Activated B cell treated with CpG ODN at 0.5 μM for 24 hours (primary cell): ENCODE results near the gene KCNQ1OT1. TPM values are rescaled to one million over a fixed set of nuclear protein-coding genes. Genes with fewer than 3 reads are reported as not detected.

Experiments used
- ATAC-seq: fragments of 200-7000 bp; cut with Tn5 transposase; one replicate; pipeline ENCODE4 v1.10.0; 2021; ENCODE audit warnings: low read depth, mild to moderate bottlenecking, moderate library complexity
- CTCF ChIA-PET: fragments of 350-600 bp; sonication (Branson Sonifier 250); formaldehyde crosslinking; loops from one replicate; lab custom pipeline; 2021; ENCODE audit warnings: antibody characterized with exemption; lab: Charles Lee
- POLR2A ChIA-PET: fragments of 350-600 bp; sonication (Branson Sonifier 250); formaldehyde crosslinking; loops from one replicate; lab custom pipeline; 2021; ENCODE audit warnings: antibody characterized with exemption; lab: Charles Lee
- DNase-seq: peaks from one replicate; pipeline ENCODE4 v3.0.0; 2022
- H3K27ac Mint-ChIP-seq: one replicate; pipeline ENCODE4 v1.8.0; 2020; ENCODE audit warnings: mixed read lengths
- H3K27me3 Mint-ChIP-seq: one replicate; pipeline ENCODE4 v1.8.0; 2021; ENCODE audit warnings: mixed read lengths
- H3K36me3 Mint-ChIP-seq: one replicate; pipeline ENCODE4 v1.8.0; 2021; ENCODE audit warnings: low read depth, mixed read lengths
- H3K4me1 Mint-ChIP-seq: one replicate; pipeline ENCODE4 v1.8.0; 2021; ENCODE audit warnings: mixed read lengths
- H3K4me3 Mint-ChIP-seq: one replicate; pipeline ENCODE4 v1.8.0; 2020; ENCODE audit warnings: mild to moderate bottlenecking, mixed read lengths
- H3K9me3 Mint-ChIP-seq: one replicate; pipeline ENCODE4 v1.8.0; 2020; ENCODE audit warnings: mixed read lengths
- intact Hi-C: fragments of 100-400 bp; cut with micrococcal nuclease; formaldehyde crosslinking; loops from one replicate; pipeline ENCODE4 v1.15.1; 2024
- total RNA-seq: library from RNA; stranded (reverse); gene quantifications from 2 replicates; pipeline ENCODE4 v1.2.3, GENCODE V29; 2022
- TF ChIP-seq, protein P1 (sequence below): fragments of 200-600 bp; IDR thresholded peaks from one replicate; pipeline ENCODE4 v1.8.0; 2022; ENCODE audit warnings: antibody characterized with exemption, mild to moderate bottlenecking

The KCNQ1OT1 gene
- total RNA-seq, 1 donor from 2014 or later: 1.2 TPM

DNA sequence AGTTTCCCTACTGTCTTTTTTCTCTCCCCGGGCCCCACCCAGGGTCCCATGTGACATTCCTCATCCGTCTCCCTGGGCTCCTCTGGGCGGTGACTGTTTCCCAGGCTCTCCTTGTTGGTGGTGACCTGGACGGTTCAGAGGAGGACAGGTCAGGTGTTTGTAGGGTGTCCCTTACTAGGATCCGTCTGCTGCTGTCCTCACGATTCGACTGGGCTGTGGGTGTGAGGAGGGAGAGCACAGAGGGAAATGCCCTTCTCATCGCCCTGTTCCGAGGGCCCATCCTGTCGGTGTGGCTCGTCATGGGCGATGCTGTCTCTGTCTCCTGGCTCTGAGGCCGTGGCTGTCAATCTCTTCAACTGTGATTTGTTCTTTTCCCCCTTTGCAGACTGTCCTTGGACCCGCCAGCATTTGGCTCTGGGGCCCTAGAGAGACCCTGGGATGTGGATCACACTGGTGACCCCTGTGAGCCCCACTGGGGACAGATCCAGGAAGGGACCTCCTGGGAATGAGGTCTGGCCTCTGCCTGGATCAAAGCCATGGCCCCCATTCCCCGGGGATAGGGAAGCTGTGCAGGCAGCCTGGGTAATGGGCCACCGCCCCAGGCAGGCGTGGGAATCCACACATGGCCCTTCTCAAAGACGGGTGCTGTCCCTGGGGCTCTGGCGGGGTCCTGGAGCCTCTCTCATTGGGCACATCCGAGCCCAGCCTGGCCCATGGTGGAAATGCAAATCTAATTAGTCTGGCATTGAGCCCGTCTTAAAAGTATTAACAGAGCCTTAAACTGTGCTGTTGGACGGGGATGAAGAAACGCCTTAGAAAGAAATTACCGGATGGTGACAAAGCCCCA, 46.8 kb upstream of the KCNQ1OT1 start:
- no peaks in the 10 kb centered on the region for H3K9me3 Mint-ChIP-seq
- TF ChIP-seq, protein P1, sequence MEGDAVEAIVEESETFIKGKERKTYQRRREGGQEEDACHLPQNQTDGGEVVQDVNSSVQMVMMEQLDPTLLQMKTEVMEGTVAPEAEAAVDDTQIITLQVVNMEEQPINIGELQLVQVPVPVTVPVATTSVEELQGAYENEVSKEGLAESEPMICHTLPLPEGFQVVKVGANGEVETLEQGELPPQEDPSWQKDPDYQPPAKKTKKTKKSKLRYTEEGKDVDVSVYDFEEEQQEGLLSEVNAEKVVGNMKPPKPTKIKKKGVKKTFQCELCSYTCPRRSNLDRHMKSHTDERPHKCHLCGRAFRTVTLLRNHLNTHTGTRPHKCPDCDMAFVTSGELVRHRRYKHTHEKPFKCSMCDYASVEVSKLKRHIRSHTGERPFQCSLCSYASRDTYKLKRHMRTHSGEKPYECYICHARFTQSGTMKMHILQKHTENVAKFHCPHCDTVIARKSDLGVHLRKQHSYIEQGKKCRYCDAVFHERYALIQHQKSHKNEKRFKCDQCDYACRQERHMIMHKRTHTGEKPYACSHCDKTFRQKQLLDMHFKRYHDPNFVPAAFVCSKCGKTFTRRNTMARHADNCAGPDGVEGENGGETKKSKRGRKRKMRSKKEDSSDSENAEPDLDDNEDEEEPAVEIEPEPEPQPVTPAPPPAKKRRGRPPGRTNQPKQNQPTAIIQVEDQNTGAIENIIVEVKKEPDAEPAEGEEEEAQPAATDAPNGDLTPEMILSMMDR: no peak
- H3K27me3 Mint-ChIP-seq: no peaks in the 10 kb centered on the region
- no peak overlapping the region for H3K4me3 Mint-ChIP-seq
- ATAC-seq (no peak), DNase-seq (no peak)
- peaks cover 2% of the 10 kb centered on the region for H3K36me3 Mint-ChIP-seq
- no peaks in the 10 kb centered on the region for H3K4me1 Mint-ChIP-seq
- intact Hi-C loops: no loop called here
- ChIA-PET CTCF (no interaction called here), POLR2A (no interaction called here)
- no peak overlapping the region for H3K27ac Mint-ChIP-seq

DNA sequence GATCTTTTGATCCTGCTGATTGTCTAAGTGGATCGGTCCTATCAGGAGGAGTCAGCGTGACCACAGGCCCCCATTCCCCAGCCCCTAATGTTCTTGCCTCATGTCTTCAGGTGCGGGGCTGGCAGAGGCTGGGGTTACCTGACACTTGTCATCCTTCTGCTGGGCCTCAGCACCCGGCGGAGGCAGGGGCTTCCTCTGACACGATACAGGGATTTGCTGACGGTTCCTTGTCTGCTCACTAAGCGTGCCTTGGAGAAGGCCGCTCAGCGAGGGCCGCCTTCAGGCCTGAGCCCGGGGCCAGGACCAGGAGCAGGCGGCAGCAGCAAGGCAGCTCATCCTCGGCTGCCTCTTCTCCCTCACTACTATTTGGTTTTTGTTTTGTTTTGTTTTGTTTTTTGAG, 45.7 kb upstream of the KCNQ1OT1 start:
- H3K4me3 Mint-ChIP-seq: no peak overlapping the region
- no peaks in the 10 kb centered on the region for H3K9me3 Mint-ChIP-seq
- ChIA-PET POLR2A (no interaction called here), CTCF (no interaction called here)
- TF ChIP-seq, protein P1: no peak
- no peaks in the 10 kb centered on the region for H3K27me3 Mint-ChIP-seq
- H3K4me1 Mint-ChIP-seq: no peaks in the 10 kb centered on the region
- H3K27ac Mint-ChIP-seq: no peak overlapping the region
- intact Hi-C loops: no loop called here
- H3K36me3 Mint-ChIP-seq: peaks cover 2% of the 10 kb centered on the region
- DNase-seq (no peak), ATAC-seq (no peak)

GRCh38 chr11:2744166-2744565, 44.4 kb upstream of the KCNQ1OT1 start:
- Mint-ChIP-seq H3K36me3 (peaks cover 2% of the 10 kb centered on the region), H3K27me3 (no peaks in the 10 kb centered on the region), H3K4me1 (no peaks in the 10 kb centered on the region), H3K9me3 (no peaks in the 10 kb centered on the region), H3K4me3 (no peak overlapping the region), H3K27ac (no peak overlapping the region)
- POLR2A ChIA-PET: no interaction called here
- DNase-seq (no peak), ATAC-seq (no peak)
- TF ChIP-seq, protein P1: no peak
- intact Hi-C loops: no loop called here
- CTCF ChIA-PET: no interaction called here

DNA sequence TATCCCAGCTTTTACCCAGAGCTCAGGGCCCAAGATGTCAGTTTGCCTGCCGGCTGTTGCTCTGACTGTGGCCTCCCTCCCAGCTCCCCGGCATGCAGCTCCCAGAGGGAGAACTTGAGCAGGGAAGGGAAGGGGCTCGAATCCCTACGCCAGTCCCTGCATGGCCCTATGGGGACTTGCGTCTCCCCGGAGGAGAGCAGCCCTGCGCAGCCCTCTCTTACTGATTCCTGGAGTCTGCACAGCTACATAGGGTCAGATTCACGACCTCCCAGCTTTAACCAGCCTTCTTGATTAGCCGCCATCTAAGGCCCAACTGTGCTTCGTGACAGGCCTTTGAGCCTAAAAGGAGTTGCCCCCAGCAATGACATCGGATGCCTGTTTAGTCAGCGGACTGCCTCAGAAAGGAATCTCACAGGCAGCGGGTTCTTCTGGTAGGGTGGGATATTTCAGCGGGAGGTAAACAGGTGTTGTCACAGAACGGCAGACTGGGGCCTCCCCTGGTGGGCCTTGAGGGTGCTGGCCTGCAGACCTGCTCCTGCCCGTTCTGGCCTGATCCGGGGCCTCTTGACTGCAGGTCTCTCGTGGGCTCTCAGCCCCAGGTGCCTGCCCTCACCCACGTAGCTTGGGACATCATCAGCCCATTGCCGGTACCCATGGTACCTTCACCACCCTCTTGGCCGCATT, 43.8 kb upstream of the KCNQ1OT1 start:
- H3K27ac Mint-ChIP-seq: no peak overlapping the region
- intact Hi-C loops: no loop called here
- peaks cover 2% of the 10 kb centered on the region for H3K36me3 Mint-ChIP-seq
- DNase-seq (no peak), ATAC-seq (no peak)
- CTCF ChIA-PET: no interaction called here
- TF ChIP-seq, protein P1: no peak
- no peaks in the 10 kb centered on the region for H3K4me1 Mint-ChIP-seq
- H3K27me3 Mint-ChIP-seq: no peaks in the 10 kb centered on the region
- POLR2A ChIA-PET: no interaction called here
- no peaks in the 10 kb centered on the region for H3K9me3 Mint-ChIP-seq
- H3K4me3 Mint-ChIP-seq: no peak overlapping the region

DNA sequence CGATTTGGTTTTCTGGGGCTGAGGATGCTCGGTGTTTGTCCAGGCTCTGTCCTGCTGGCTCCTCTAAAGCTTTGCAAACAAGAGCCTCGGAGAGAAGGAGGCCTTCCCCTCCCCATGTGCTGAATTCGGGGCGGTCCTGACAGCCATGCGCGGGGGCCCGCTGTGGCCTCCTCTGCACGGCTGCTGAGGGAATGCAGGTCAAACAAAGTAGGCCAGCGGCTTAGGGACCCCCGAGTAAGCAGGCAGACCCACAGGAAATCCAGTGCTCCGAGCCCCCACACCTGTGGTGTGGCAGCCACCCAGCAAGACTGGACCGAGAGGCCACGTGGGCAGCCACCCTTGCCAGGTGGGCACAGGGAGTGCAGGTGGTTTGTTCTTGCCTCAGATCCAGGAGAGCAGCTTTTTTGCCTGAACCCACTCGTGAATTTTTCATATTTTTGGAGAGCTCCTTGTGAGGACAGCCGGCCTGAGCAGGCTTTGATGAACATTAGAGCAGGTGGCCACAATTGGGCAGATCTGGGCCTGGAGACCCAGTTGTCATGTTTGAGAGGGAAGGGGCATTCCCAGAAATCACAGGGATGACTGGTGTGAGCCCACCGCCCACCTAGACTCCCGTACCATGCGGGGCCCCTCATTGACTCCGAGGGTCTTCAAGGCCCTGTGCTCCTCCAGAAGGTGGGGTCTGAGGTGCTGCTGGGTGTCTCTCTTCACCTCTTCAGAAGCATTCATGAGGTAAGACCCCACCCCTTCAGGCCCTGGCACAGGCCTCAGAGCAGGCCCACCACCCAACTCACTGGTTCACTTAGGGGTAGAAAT, 43.0 kb upstream of the KCNQ1OT1 start:
- Mint-ChIP-seq H3K27ac (no peak overlapping the region), H3K9me3 (no peaks in the 10 kb centered on the region)
- POLR2A ChIA-PET: no interaction called here

More for the DNA sequence above, 43.0 kb upstream of the KCNQ1OT1 start:
- Mint-ChIP-seq H3K4me3 (no peak overlapping the region), H3K4me1 (no peaks in the 10 kb centered on the region), H3K27me3 (no peaks in the 10 kb centered on the region), H3K36me3 (peaks cover 2% of the 10 kb centered on the region)
- ATAC-seq (no peak), DNase-seq (no peak)
- TF ChIP-seq, protein P1: no peak
- CTCF ChIA-PET: no interaction called here
- intact Hi-C loops: no loop called here
